GM23248 (cell line): ENCODE results near the gene SMAD4.

Source experiments
- EZH2 ChIP-seq: fragments of 200-600 bp; sonication (generic); IDR thresholded peaks from 2 replicates; pipeline ENCODE4 v1.6.1; 2018; ENCODE audit warnings: antibody characterized with exemption, mild to moderate bottlenecking; ENCODE audit not compliant: insufficient read depth, poor library complexity, severe bottlenecking
- EZH2phosphoT487 ChIP-seq: fragments of 200-600 bp; sonication (generic); IDR thresholded peaks from 2 replicates; pipeline ENCODE4 v1.6.1; 2018; ENCODE audit warnings: antibody characterized with exemption, moderate library complexity, mild to moderate bottlenecking, low read depth; ENCODE audit not compliant: insufficient read depth

- TF ChIP-seq EZH2 = no peak
- TF ChIP-seq EZH2phosphoT487 = no peak
These were observed 52.7 kb downstream of the SMAD4 start for GRCh38 chr18:51082571-51083267.
